GM19397 (cell line): Measurements from ENCODE around the gene HINT2.

Source experiments
- ATAC-seq: cut with Tn5 transposase; IDR thresholded peaks from one replicate; pipeline ENCODE4 v1.9.1; 2021; ENCODE audit warnings: mild to moderate bottlenecking, moderate library complexity; ENCODE audit not compliant: unreplicated experiment

Gene HINT2

DNA sequence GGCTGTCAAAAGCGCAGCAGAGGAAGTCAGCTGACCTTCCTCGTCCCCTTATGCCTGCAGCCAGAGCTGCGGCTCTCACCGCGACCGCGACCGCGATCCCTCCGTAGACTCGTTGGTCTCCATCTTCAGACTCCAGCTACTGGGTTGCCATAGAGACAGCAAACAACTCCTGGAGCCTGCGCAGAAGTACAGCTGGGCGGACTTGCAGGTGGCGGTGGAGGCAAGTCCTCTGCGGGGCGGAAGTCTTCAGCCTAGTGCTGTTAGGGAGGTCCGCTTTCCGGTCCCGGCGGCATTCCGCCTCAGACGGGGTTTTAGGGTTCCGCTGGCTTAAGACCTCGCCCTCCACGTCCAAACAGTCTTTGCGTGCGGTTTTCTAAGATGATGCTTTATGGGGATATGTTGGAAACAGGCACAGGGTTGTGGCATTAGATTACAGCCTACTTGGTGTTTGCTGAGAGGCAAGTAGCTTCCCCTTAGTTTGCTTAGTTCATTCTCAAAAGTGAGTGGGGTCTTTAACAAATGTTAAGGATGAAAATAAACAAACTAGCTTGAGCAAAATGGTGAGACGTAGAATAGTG is 2.7 kb downstream of the HINT2 start, which contains the start of gene SPAG8:
Gene SPAG8, minus strand, starts transcription at position 238 of the 578 bp plus-strand sequence. Its CDS starts 115 bp downstream, at position 123.
- peak; percentile 57 for ATAC-seq

DNA sequence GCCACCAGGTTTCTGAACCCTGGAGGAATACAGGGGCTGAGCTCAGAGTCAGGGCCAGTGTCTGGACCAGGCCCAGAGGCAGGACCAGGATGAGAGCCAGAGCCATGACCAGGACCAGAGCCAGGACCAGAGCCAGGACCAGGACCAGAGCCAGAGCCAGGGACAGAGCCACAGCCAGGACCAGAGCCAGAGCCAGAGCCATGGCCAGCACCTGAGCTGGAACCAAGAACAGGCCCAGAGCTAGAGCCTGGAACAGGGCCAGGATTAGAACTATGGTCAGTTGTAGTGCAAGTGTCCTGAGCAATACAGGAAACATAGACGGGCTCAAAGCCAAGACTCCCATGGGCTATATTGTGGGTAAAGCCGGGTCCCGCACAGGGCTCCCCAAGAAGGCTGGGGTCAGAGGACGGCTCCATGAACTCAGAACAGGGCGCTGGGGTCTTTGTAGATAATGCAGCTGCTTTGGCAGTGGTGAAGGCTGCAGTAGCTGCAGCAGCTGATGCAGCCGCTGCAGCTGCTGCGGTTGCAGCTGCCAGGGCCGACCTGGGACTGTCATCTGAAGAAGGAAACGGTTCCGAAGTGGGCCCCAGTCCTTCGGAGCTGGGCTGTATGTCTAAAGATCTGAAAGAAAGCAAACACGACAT is 3.3 kb downstream of the HINT2 start:
- ATAC-seq: no peak

DNA sequence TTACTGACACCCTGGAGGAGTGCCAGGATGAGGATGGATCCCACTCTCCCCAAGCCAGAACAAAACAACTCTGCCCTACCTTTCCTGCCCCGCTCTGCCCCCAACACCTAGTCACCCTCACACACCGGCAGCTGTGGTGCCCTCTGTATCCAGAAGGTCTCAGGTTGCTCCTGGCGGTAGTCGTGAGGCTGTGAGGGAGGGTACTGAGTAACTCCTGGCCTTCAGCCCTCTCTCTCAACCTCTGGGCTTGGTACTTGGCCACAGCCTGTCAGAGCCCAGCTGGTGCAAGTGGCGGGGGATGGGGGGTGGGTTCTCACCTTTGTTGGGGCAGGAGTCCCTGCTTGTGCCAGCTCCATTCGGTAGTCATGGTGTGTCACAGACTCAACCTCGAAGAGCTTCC is 4.7 kb downstream of the HINT2 start:
- no peak for ATAC-seq

DNA sequence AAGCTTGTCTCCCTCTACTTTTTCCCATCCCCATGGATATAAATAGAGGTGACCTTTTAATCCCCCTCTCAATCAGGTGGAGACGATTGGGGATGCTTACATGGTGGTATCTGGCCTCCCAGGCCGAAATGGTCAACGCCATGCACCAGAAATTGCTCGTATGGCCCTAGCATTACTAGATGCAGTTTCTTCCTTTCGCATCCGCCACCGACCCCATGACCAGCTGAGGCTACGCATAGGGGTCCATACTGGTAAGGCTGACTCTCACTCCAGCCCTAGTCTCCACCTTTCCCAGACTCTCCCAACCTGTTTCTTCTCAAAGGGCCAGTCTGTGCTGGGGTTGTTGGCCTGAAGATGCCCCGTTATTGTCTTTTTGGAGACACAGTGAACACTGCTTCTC is 6.4 kb downstream of the HINT2 start:
- ATAC-seq: no peak

DNA sequence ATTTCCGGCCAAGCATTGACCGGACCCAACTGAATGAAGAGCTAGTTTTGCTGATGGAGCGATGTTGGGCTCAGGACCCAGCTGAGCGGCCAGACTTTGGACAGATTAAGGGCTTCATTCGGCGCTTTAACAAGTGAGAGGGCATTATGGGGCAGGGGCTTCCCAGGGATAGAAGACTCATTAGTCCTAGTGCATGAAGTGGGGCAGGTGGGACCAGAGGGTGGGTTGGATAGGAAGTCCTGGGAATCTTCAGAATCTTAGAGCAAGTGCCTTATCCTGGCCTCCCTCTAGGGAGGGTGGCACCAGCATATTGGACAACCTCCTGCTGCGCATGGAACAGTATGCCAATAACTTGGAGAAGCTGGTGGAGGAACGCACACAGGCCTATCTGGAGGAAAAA is 8.7 kb downstream of the HINT2 start:
- no peak for ATAC-seq

DNA sequence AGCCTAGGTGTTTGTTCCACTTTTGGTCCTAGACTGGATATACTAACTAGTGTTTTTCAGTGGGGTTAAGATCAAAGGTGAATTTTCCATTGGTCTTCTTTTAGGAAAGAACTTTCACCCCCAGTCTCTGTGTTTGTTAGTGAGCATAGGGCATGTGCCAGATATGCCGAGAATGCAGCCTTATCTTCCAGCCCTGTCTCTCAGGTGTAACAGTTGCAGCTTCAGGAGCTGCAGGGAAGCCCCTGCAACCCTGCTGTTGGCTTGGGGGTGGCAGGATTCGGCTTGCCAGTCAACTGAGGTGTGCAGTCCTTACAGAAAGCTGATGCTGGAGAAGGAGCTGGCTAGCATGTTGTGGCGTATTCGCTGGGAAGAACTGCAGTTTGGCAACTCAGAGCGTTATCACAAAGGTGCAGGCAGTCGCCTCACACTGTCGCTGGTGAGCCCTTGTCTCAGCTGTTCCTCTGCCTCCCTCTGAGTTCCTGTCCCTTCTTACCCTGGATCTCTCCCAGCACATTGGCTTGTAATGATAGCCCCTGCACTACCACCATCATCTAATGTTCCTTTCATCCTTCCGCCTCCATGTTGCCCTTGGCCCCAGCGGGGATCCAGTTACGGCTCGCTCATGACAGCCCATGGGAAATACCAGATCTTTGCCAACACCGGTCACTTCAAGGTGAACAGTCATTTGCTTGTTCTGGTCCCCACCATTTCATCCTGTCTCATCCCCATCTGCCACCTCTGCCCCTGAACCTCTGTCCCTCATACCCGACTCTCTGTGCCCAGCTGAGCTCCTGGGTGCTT is 13.3 kb downstream of the HINT2 start:
- no peak for ATAC-seq

DNA sequence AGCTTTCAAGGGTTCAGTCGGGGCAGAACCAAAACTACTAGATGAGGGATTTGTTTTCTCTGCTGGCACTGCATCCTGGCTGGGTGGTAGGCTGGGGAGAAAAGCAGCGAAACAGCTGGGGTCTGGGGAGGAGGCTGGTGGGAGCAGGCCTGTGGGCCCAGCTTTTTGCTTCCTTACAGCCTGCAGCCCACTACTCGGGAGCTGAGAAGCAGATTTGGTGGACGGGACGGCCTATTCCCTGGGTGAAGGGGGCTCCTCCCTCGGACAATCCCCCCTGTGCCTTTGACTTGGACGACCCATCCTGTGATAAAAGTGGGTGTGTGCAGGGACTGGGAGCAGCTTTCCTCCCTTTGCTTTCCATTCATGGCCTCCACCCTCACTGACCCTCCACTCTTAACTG is 14.3 kb downstream of the HINT2 start:
- no peak for ATAC-seq

DNA sequence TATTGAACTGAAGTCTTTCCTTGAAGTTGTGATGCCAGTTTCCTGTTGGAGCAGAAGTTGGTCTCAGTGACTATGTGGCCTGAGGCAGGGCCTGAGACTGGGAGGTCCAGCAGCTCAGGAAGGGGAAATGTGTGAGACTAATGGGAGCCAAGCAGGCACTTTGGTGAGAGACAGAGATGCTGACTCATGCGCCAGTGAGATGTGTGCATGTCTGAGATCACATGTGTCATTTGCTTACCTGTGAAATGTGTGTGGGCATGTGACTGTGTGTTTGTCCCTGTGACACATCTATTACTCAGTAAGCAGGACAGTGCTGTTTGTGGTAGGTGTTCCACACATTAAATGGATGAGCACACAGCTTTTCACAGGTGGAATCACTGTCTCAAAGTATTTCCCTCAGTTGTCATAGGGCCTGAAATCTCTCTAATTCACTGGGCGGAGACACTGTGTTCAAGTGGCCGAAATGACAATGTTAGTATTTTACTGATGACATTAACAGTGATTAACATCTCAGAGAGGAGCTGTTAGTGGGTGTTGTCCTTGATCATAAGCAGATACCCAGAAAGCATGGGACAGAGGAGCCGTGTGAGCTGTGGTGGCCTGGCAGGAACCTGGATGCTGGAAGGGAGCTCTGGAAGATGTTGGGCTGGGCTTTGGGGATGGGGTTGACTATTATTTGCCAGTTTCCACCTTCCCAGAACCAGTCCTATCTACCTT is 16.0 kb downstream of the HINT2 start:
- ATAC-seq: no peak

DNA sequence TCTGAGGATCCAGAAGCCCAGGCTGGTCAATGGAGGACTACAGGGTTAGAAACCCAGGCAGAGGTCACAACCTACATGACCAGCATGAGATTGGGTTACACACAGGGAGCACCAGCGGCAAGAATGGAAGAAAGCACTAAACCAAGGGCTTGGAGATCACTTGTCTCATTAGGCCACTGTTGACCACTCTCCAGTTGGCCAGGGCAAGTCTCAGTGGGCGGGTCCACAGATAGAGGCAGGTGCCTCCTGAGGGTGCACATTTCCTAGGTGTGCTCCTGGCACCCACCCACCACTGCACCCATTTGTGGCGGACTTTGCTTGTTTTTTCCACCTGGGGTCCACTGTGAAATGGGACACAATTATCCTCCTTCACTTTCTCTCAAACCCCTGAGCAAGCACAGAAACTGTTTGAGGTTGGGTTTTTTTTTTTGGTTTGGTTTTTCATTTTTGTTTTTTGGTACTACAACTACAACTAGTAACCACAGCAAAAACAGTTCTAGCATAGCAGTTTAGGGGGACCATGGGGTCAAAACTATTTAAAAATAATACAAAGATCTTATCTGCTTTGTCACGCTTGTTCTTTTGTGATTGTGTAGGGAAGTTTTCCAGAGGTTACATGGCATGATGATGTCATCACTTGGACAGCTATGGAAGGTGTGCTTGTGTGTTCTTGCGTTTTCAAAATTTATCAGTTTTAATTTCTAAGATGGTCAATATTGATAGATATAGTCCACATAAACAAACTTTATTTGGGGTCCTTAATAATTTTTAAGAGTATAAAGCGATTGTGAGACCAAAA is 17.3 kb downstream of the HINT2 start:
- no peak for ATAC-seq

DNA sequence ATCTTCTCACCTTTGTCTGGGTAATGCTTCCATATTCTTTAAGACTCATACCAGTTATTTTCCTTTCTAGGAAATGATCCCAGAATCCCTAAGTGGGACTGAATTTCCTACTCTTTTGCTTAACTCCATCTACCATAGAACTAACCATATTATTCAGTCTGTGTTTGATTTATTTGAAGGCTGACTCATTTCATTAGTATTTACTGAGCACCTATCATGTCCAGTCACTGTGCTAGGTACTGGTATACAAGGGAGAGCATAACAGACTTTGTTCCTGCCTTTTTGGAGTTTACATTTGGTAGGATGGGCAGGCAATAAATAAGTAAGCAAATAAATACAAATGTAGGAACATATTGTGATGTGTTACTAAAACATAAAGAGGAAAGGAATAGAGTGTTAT is 19.1 kb downstream of the HINT2 start:
- ATAC-seq: no peak

DNA sequence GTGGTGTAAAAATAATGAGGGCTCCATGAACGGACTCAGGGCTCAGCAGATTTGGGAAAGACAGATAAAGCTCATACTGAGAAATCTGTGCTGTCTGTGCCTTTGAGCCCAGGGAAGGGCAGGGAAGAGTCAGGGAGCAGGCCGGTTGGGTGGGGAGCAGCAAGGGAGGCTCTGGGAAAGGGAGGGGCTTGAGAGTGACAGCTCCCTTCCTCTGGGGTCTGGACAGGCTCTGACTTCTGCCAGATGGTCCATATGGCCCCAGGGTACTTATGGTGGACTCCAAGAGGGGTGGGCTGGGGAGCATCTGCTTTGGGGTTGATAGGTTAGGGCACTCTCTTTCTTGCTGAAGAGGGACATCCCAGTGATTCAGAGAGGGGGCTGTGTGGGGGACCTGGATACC is 21.4 kb downstream of the HINT2 start:
- no peak for ATAC-seq

DNA sequence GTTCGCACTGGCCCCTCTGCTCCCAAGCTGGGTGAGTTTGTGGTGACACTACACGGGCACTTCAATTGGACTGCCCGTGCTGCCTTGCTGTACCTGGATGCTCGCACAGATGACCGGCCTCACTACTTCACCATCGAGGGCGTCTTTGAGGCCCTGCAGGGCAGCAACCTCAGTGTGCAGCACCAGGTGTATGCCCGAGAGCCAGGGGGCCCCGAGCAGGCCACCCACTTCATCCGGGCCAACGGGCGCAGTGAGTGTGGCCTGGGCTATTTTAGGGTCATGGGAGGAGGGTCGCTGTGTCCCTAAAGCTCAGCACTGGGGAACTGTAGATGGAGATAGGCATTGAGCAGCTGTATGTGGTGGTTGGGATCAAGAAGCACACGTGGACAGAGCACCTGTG is 22.0 kb downstream of the HINT2 start:
- no peak for ATAC-seq

DNA sequence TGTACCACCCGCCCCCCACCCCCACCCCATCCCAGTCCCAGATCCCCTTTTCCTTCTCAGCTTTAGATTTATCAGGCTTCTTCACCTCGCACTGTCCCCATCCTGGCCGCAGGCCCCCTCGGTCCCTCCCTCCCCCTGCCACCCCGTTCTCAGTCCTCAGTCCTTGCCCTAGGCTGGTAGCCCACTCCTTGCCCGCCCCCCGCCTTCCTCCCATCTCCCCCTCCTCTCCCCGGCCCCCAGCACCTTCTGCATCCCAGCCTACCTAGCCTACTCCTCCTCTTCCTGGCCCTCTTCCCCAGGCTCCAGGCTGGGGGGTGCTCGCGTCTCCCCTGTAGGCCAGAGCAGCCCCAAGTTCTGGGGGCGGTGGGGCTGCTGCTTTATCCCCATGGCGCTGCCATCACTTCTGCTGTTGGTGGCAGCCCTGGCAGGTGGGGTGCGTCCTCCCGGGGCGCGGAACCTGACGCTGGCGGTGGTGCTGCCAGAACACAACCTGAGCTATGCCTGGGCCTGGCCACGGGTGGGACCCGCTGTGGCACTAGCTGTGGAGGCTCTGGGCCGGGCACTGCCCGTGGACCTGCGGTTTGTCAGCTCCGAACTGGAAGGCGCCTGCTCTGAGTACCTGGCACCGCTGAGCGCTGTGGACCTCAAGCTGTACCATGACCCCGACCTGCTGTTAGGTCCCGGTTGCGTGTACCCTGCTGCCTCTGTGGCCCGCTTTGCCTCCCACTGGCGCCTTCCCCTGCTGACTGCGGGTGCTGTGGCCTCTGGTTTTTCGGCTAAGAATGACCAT is 22.6 kb downstream of the HINT2 start:
- ATAC-seq: no peak

DNA sequence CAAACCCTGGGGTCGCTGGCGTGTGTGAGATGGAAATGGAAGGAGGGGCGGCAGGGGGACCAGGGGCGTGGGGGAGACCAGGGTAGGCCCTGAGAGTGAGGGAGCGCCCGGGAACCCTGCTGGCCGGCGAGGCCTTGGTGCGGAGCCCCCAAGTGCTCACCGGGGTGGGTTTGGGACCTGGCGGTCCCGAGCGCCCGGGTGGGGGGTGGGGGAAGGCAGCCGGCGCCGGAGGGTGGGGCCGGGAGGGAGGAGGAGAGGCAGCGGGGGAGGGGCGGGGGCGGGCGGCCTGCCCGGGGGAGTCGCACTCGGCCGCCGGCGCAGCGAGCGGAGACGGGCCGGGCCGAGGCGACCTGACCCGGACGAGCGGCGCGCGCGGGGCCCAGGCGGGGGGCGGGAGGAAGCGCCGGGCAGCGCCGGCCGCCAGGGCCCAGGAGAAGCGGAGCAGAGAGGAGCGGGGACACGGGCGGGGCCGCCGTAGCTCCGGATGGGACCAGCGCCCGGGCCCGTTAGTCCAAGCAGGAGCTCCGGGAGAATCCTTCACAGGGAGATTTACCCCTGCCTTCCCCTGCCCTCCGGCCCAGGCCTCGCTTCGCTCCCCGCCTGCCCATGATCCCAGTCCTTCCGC is 23.4 kb downstream of the HINT2 start, which contains the start of gene NPR2:
Gene NPR2, plus strand, starts transcription at position 295 of the 625 bp plus-strand sequence. CDS start 818 bp downstream, outside the sequence.
- ATAC-seq: no peak

DNA sequence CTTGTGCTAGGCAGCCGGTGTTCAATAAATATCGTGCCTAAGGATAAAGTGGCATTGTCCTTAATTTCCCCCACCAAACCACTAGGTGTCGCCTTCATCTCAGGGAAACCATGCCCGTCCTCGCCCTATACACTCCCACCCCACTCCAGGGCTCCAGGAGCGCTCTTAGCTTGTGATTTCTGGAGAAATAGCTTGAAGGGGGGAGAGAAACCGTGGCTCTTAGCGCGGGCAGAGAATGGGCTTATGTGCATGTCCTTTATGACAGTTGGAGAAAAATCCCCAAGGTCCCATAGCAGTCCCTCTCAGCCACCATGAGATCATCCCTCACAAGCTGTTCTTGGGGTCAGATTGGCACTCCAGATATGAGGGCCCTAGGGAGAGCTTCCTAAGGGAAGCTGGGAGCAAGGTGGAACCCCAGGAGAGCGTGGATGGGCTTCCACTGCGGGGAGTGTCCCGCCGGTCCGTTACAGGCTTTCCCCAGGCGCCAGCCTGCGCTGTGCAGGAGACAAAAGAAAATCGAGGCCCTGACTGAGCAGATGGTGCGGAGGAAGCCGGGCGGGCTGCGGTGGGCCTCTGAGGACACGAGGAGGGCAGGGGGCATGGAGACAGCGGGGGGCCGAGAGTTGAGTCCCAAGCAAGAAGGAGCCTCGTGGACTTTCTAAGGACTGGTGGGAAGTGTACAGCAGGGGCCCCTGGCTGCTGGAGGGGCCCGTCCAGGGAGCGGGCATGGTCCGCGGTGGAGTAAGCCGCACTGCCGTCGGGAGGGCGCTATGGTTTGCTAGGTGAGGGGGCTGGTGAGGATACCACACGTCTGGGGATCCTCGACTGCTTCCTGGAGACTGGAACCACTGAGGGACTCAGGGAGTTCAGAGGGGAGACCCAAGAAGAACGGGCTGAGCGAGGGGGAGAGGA is 24.2 kb downstream of the HINT2 start:
- ATAC-seq: no peak

DNA sequence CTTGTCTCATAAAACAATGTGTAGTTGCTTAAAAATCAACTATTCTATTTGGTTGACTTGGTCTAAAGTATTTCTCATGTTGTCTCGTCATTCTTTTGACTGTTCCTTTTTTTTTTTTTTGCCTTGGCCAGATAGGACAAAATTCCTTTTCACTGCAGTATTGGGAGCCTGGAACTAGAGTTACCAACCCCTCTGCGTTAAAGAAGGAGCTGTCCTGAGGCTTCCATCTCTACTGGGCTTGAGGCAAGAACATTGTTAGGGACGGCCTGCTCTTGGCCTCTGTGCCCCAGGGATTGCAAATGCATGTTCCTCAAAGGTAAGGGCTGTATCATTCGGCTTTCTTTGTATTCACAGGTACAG is 24.8 kb downstream of the HINT2 start:
- no peak for ATAC-seq

DNA sequence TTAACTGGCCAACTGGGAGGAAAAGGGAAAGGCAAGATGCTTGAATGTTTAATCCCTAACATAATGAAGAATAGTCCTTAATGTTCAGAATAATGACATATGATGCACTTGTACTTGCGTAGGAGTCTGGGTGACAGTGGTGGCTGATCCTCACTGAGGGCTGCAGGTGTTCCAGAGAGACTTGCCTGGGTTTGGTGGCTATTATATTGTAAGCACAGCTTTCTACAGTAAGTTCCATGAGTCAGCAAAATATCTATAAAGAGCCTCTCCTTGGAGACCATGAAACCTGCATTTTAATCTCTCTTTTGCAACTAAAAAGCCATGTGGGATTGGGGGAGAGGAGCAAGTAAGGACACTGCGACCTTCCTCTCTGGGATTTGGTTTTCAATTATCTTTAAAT is 25.3 kb downstream of the HINT2 start:
- no peak for ATAC-seq

DNA sequence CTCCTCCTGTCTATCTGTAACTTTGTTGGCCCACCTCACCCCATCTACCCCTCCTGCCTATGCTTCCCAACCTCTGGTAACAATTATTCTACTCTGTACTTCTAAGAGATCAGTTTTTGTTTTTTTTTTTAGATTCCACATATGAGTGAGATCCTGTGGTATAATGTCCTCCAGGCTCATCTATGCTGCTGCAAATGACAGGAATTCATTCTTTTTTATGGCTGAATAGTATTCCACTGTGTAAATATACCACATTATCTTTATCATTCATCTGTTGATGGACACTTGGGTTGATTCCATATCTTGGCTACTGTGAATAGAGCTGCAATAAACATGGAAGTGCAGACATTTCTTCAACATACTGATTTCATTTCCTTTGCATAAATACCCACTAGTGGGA is 31.4 kb downstream of the HINT2 start:
- no peak for ATAC-seq
